Measurements from ENCODE around the gene RRAGA.

DNA sequence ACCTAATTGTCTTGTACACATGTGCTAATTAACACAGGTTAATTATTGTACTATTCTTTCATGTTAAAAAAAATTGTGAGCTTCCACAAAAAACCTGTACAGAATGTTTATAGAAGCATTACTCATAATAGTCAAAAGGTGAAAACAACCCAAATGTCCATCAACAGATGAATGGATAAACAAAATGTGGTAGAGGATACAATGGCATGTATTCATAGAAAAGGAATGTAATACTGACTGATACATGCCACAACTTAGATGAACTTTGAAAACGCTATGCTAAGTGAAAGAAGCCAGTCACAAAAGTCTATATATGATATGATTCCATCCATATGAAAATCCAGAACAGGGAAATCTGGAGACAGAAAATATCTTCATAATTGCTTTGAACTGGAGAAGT is 25.6 kb downstream of the RRAGA start:
- TF ChIP-seq, protein P1, sequence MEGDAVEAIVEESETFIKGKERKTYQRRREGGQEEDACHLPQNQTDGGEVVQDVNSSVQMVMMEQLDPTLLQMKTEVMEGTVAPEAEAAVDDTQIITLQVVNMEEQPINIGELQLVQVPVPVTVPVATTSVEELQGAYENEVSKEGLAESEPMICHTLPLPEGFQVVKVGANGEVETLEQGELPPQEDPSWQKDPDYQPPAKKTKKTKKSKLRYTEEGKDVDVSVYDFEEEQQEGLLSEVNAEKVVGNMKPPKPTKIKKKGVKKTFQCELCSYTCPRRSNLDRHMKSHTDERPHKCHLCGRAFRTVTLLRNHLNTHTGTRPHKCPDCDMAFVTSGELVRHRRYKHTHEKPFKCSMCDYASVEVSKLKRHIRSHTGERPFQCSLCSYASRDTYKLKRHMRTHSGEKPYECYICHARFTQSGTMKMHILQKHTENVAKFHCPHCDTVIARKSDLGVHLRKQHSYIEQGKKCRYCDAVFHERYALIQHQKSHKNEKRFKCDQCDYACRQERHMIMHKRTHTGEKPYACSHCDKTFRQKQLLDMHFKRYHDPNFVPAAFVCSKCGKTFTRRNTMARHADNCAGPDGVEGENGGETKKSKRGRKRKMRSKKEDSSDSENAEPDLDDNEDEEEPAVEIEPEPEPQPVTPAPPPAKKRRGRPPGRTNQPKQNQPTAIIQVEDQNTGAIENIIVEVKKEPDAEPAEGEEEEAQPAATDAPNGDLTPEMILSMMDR (IDR thresholded peaks at IDR 0.05): no peak
- no peak for TF ChIP-seq ZFX (IDR thresholded peaks at IDR 0.05; ENCODE audit: borderline replicate concordance)
